ENCODE measurements around the gene ATP8B1.

DNA sequence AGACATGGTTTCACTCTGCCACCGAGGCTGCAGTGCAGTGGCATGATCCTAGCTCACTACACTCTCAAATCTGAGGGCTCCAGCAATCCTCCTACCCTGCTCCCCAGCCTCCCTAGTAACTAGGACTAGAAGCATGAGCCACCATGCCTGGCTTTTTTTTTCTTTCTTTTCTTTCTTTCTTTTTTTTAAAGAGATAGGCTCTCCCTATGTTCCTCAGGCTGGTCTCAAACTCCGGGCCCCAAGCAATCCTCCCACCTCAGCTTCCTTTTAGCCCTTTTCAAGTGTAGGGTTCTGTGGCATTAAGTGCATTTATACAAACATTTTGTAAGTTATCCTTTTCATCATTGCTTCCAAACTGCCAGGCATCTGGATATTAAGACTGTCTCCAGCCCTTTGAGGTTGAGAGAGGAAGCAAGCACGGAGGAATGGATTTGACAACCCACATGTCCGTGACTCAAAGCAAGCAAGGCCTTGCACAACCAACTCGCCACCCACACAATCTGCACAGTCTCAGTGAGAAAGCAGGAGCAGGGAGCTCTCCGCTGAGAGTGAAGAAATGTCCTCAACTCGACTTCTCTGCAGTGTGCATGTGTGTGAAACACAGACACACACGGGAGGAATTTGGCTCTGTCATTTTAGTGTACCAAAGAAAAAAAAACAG is 65.6 kb downstream of the ATP8B1 start:
- TF ChIP-seq, protein P1, sequence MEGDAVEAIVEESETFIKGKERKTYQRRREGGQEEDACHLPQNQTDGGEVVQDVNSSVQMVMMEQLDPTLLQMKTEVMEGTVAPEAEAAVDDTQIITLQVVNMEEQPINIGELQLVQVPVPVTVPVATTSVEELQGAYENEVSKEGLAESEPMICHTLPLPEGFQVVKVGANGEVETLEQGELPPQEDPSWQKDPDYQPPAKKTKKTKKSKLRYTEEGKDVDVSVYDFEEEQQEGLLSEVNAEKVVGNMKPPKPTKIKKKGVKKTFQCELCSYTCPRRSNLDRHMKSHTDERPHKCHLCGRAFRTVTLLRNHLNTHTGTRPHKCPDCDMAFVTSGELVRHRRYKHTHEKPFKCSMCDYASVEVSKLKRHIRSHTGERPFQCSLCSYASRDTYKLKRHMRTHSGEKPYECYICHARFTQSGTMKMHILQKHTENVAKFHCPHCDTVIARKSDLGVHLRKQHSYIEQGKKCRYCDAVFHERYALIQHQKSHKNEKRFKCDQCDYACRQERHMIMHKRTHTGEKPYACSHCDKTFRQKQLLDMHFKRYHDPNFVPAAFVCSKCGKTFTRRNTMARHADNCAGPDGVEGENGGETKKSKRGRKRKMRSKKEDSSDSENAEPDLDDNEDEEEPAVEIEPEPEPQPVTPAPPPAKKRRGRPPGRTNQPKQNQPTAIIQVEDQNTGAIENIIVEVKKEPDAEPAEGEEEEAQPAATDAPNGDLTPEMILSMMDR (conservative IDR thresholded peaks at IDR 0.05 in 1 of 2, IDR thresholded peaks at IDR 0.05 in 1 of 2; ENCODE audit: low read depth in 1 of 2, low read length in 2 of 2): no peak
- TF ChIP-seq EZH2 (IDR thresholded peaks at IDR 0.05; ENCODE audit: low read length, missing control alignments): no peak

All from fibroblast of lung (primary cell).